Measurements from ENCODE around the gene FCER1A.

The FCER1A gene
- 0 to 0.67 (median 0) reads per million in 9 experiments for total RNA-seq

DNA sequence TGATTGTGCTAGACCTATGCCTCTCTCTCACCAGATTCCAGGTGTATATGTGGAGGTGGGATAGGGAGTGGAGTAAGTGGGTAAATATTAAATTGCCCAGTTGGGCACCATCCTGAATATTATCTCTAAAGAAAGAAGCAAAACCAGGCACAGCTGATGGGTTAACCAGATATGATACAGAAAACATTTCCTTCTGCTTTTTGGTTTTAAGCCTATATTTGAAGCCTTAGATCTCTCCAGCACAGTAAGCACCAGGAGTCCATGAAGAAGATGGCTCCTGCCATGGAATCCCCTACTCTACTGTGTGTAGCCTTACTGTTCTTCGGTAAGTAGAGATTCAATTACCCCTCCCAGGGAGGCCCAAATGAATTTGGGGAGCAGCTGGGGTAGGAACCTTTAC is at the start of gene FCER1A:
FCER1A (plus strand) TSS at position 242 of the 400 bp plus-strand sequence; CDS start at position 271, 29 bp downstream.
- peaks cover 53 to 79% of the 10 kb centered on the region in 2 donors for H3K27me3 Mint-ChIP-seq
- no peaks in the 10 kb centered on the region for H3K4me1 Mint-ChIP-seq (ENCODE audit: low read depth in 2 of 2)
- DNase-seq (no peak), ATAC-seq (replicated peaks) (no peak)
- no peak within 1 kb of the TSS for H3K4me3 Mint-ChIP-seq
- no peaks in the 10 kb centered on the region for H3K9me3 Mint-ChIP-seq
- H3K36me3 Mint-ChIP-seq (ENCODE audit: insufficient read depth), result peaks cover 3% of the 10 kb centered on the region
- no peak within 1 kb of the TSS for H3K27ac Mint-ChIP-seq

DNA sequence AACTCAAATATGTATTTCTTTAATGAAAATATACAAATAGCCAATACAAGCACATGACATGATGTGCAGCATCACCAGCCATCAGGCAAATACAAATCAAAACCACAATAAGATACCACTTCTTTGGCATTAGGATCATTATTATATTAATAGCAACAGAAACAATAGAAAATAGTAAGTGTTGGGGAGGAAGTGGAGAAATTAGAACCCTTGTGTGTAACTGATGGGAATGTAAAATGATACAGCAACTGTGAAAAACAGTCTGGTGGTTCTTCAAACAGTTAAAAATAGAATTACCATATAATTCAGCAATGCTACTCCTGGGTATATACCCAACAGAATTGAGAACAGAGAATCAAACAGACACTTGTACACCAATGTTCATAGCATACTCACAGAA is 40.8 kb upstream of the FCER1A start:
- ATAC-seq (replicated peaks), result no peak
- no peak for DNase-seq
- Mint-ChIP-seq H3K4me3 (no peak overlapping the region), H3K9me3 (no peaks in the 10 kb centered on the region), H3K27me3 (peaks cover 22 to 39% of the 10 kb centered on the region in 2 donors), H3K36me3 (ENCODE audit: insufficient read depth) (no peaks in the 10 kb centered on the region), H3K4me1 (ENCODE audit: low read depth in 2 of 2) (no peaks in the 10 kb centered on the region), H3K27ac (no peak overlapping the region)

DNA sequence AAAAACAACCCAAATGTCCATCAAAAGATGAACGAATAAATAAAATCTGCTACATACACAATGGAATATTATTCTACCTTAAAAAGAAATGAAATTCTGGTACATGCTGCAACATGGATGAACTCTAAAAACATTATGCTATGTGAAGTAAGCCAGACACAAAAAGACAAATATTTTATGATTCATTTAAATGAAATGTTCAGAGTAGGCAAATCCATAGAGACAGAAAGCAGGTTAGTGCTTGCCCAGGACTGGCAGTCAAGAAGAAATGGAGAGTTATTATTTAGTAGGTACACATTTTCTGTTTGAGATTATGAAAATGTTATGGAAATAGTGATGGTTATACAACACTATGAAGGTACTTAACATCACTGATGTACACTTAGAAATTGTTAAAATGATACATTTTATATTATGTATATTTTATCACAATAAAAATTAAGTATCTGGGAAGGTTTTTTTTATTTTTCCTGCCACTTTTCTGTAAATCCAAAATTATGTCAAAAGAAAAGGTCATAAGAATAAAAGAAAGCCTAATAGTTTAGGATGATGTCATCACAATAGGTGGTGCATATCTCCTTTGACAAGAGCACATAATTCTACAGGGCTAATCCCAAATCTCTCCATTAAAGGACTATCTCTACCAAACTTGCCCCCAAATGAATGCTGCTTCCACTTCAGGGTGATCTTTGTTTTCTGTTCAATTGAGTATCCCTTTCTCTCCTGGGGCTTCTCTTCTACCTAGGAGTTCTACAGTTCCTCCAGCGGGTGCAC is 40.2 kb upstream of the FCER1A start:
- DNase-seq (no peak), ATAC-seq (replicated peaks) (no peak)
- H3K9me3 Mint-ChIP-seq, result no peaks in the 10 kb centered on the region
- peaks cover 0 to 4% of the 10 kb centered on the region in 2 donors for H3K4me1 Mint-ChIP-seq (ENCODE audit: low read depth in 2 of 2)
- H3K36me3 Mint-ChIP-seq (ENCODE audit: insufficient read depth), result no peaks in the 10 kb centered on the region
- H3K27ac Mint-ChIP-seq, result no peak overlapping the region
- peaks cover 28 to 44% of the 10 kb centered on the region in 2 donors for H3K27me3 Mint-ChIP-seq
- H3K4me3 Mint-ChIP-seq, result no peak overlapping the region

DNA sequence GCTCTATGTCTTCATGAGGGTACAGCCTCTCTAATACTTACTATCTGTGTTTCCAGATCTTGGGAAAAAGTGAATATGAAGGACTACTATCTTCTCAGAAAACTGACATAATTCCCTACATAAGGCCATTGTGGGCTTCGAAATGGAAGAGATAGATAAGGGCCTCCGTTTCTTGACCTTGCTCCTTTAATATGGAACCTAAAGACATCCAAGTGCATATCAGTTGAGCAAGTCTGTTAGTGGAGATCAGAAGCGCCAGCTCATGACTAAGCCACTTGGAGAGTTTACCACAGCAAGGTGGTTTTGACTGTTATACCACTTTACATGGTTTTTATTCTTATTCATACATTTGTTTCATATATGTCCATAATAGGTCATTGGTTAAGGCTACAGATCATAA is 35.3 kb upstream of the FCER1A start:
- peaks cover 64 to 67% of the 10 kb centered on the region in 2 donors for H3K27me3 Mint-ChIP-seq
- no peak overlapping the region for H3K4me3 Mint-ChIP-seq
- peaks cover 0 to 4% of the 10 kb centered on the region in 2 donors for H3K4me1 Mint-ChIP-seq (ENCODE audit: low read depth in 2 of 2)
- no peak overlapping the region for H3K27ac Mint-ChIP-seq
- H3K9me3 Mint-ChIP-seq, result no peaks in the 10 kb centered on the region
- H3K36me3 Mint-ChIP-seq (ENCODE audit: insufficient read depth), result no peaks in the 10 kb centered on the region
- ATAC-seq (replicated peaks) (no peak), DNase-seq (no peak)

DNA sequence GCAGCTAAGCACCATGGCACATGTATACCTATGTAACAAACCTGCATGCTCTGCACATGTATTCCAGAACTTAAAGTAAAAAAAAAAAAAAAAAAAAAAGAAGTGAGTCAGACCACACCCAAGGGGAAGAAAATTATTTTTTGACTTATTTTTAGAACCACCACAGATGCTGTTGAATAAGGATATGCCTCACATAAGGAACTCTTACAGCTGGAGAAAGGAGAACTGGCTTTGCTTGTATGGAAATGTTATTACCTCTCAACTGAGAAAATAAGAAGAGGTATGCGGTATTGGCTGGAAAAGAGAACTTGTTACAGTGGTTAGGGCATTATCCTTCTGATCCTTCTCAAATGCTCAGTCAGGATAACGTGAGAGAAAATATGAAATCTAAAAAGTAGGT is 27.5 kb upstream of the FCER1A start:
- Mint-ChIP-seq H3K9me3 (no peaks in the 10 kb centered on the region), H3K27me3 (peaks cover 56 to 58% of the 10 kb centered on the region in 2 donors), H3K4me1 (ENCODE audit: low read depth in 2 of 2) (no peaks in the 10 kb centered on the region), H3K36me3 (ENCODE audit: insufficient read depth) (no peaks in the 10 kb centered on the region), H3K27ac (no peak overlapping the region), H3K4me3 (no peak overlapping the region)
- DNase-seq (no peak), ATAC-seq (replicated peaks) (no peak)

DNA sequence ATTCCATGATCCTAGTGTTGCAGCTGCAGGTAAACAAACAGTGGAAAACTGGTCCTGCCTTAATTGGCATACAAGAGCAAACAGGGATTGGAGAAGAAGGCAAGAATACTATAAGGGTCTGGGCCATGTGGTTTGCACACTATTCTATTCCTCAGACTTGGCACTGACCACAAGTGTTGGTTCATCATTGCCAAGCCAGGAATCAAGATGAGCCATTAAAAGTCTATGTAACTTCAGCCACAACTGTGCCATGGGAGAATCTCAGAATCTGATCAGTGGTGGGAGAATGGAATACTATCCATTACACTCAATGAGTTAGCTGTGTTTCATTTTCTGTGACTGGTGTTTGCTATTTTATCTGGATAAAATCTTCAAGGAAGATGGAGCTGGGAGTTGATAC is 26.2 kb upstream of the FCER1A start:
- Mint-ChIP-seq H3K27ac (no peak overlapping the region), H3K4me1 (ENCODE audit: low read depth in 2 of 2) (no peaks in the 10 kb centered on the region), H3K27me3 (peaks cover 46% of the 10 kb centered on the region in 2 donors), H3K4me3 (no peak overlapping the region), H3K9me3 (no peaks in the 10 kb centered on the region), H3K36me3 (ENCODE audit: insufficient read depth) (no peaks in the 10 kb centered on the region)
- ATAC-seq (replicated peaks) (no peak), DNase-seq (no peak)

DNA sequence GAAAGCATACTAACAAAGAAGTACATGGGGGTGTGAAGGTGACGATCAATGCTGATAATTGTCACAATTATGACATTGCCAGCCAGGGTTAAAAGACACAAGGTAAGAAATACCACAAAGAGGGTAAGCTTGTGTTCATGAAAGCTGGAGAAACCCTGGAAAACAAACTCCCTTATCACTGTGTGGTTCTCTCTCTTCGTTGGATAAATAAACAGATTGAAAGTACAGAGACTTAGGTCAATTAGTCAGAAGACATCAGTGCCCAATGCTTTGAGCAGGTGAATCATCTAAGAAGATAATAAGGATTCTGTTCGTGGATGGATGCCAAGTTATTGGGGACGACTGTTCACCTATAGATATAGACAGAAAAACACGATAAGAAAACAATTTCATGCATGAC is 22.4 kb upstream of the FCER1A start:
- Mint-ChIP-seq H3K9me3 (no peaks in the 10 kb centered on the region), H3K4me3 (no peak overlapping the region), H3K27ac (no peak overlapping the region), H3K4me1 (ENCODE audit: low read depth in 2 of 2) (no peaks in the 10 kb centered on the region), H3K36me3 (ENCODE audit: insufficient read depth) (no peaks in the 10 kb centered on the region), H3K27me3 (peaks cover 34 to 36% of the 10 kb centered on the region in 2 donors)
- no peak for DNase-seq
- ATAC-seq (replicated peaks), result no peak

DNA sequence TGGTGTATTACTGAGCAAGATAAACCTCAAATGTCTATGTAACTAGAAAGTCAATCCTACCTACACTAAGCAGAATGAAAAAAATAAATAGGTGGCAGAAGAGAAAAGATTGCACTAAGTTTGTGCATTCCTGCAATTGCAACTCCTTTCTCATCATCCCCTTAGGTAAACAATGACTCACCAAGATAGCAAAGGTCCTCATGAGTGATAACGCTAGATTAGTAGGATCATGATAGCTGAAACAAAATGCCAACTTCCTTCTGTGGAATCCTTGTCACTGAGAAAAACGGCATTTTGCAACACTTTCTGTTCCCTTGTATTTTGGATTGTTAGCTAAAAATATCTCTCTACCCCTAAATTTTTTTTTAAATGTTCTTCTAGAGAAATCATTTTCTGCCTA is 20.0 kb upstream of the FCER1A start:
- ATAC-seq (replicated peaks) (no peak), DNase-seq (no peak)
- no peaks in the 10 kb centered on the region for H3K9me3 Mint-ChIP-seq
- H3K27ac Mint-ChIP-seq, result no peak overlapping the region
- peaks cover 25 to 33% of the 10 kb centered on the region in 2 donors for H3K27me3 Mint-ChIP-seq
- no peak overlapping the region for H3K4me3 Mint-ChIP-seq
- H3K4me1 Mint-ChIP-seq (ENCODE audit: low read depth in 2 of 2), result no peaks in the 10 kb centered on the region
- no peaks in the 10 kb centered on the region for H3K36me3 Mint-ChIP-seq (ENCODE audit: insufficient read depth)

DNA sequence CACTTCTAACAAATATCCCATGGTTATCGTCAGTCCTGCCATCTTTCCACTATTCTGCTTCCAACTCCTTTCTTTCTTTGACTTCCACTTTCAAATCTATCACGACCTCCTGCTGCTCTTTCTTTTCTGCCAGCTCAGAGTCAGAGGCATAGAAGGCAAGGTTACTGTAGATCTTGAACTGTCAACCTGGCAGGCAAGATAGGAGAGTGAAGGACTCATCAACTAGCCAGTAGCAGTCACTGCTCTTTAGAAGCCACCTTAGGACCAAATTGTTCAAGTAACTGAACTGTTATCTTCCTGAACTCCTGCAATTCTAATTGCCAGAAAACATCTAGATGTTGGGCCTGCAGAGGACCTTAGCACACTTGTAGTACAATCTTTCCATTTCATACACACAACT is 13.1 kb upstream of the FCER1A start:
- ATAC-seq (replicated peaks), result no peak
- H3K4me3 Mint-ChIP-seq, result no peak overlapping the region
- H3K27me3 Mint-ChIP-seq, result peaks cover 28 to 38% of the 10 kb centered on the region in 2 donors
- no peaks in the 10 kb centered on the region for H3K4me1 Mint-ChIP-seq (ENCODE audit: low read depth in 2 of 2)
- no peaks in the 10 kb centered on the region for H3K9me3 Mint-ChIP-seq
- H3K36me3 Mint-ChIP-seq (ENCODE audit: insufficient read depth), result no peaks in the 10 kb centered on the region
- H3K27ac Mint-ChIP-seq, result no peak overlapping the region
- no peak for DNase-seq

DNA sequence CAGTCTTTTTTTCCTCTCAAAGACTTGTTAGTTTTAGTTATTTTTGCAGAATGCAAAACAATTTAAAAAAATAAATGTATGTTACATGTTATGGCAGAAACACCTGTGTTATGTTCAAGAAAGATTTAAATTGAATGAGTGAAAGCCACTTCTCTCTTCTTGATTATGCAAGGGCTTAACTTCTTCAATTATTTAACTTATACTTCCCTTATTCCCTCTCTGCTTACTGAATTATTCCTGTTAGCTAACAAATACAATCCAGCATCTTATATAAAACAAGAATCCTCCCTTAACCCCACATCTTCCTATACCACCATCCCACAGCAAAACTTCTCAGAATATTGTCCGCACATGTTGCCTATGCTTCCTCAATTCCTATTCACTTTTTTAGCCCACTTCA is 10.7 kb upstream of the FCER1A start:
- no peak for DNase-seq
- H3K27ac Mint-ChIP-seq, result no peak overlapping the region
- H3K9me3 Mint-ChIP-seq, result no peaks in the 10 kb centered on the region

DNA sequence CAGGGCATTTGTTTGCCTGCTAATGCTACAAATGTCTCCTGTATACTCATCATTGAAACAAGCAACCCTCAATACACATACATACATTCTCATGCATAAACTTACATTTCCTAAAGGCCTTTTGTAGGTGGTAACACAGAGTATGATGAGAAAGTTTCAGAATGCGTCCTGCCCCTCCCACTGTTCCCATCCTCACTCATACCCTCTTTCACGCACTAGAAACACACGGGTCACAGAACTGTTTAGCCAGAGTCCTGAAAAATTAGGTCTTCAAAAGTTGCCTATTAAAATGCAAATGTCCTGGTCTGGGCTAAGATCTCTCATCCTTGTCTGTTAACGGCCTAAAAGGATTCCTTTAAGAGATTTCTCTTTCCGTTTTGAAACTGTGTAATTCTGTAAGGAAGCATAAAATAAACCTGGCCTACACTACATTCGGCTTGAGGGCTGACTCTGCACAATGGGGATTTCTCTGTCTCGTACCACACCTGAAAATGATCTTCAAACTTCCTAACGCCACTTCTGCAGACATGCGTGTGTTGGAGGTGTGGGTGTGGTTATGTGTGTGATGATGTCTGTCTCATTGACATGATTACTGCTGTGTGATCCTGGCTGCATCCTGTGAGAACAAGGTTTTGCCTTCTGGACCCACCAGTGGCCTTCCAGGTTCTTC is 5.3 kb upstream of the FCER1A start:
- ATAC-seq (replicated peaks), result no peak
- no peaks in the 10 kb centered on the region for H3K4me1 Mint-ChIP-seq (ENCODE audit: low read depth in 2 of 2)
- no peaks in the 10 kb centered on the region for H3K9me3 Mint-ChIP-seq
- H3K27me3 Mint-ChIP-seq, result peaks cover 38 to 44% of the 10 kb centered on the region in 2 donors
- no peak for DNase-seq
- H3K27ac Mint-ChIP-seq, result no peak overlapping the region
- H3K36me3 Mint-ChIP-seq (ENCODE audit: insufficient read depth), result no peaks in the 10 kb centered on the region
- no peak overlapping the region for H3K4me3 Mint-ChIP-seq

More for the DNA sequence above, 10.7 kb upstream of the FCER1A start:
- ATAC-seq (replicated peaks), result no peak
- no peaks in the 10 kb centered on the region for H3K4me1 Mint-ChIP-seq (ENCODE audit: low read depth in 2 of 2)
- no peaks in the 10 kb centered on the region for H3K36me3 Mint-ChIP-seq (ENCODE audit: insufficient read depth)
- no peak overlapping the region for H3K4me3 Mint-ChIP-seq
- peaks cover 28 to 38% of the 10 kb centered on the region in 2 donors for H3K27me3 Mint-ChIP-seq

DNA sequence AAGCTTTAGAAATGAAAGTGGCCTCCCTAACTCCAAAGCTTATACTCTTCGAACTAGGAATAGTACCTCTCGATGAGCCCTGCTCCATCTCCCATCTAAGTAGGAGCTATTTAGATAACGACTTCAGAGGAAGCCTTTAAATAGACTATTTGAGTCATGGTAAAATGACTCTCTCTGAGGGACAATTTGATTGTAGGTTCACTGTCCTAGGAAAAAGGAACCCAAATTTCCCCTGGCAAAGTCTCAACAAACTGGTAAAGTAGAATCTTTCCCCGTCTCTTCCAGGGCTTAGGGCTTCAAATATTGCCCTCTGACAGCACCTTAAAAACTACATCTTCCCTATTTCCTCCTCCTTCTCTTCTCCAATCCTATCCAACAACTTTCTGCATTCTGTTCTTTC is 2.0 kb upstream of the FCER1A start:
- DNase-seq (no peak), ATAC-seq (replicated peaks) (no peak)
- Mint-ChIP-seq H3K27me3 (peaks cover 48 to 67% of the 10 kb centered on the region in 2 donors), H3K27ac (no peak overlapping the region), H3K4me3 (no peak overlapping the region), H3K36me3 (ENCODE audit: insufficient read depth) (no peaks in the 10 kb centered on the region), H3K9me3 (no peaks in the 10 kb centered on the region), H3K4me1 (ENCODE audit: low read depth in 2 of 2) (no peaks in the 10 kb centered on the region)

DNA sequence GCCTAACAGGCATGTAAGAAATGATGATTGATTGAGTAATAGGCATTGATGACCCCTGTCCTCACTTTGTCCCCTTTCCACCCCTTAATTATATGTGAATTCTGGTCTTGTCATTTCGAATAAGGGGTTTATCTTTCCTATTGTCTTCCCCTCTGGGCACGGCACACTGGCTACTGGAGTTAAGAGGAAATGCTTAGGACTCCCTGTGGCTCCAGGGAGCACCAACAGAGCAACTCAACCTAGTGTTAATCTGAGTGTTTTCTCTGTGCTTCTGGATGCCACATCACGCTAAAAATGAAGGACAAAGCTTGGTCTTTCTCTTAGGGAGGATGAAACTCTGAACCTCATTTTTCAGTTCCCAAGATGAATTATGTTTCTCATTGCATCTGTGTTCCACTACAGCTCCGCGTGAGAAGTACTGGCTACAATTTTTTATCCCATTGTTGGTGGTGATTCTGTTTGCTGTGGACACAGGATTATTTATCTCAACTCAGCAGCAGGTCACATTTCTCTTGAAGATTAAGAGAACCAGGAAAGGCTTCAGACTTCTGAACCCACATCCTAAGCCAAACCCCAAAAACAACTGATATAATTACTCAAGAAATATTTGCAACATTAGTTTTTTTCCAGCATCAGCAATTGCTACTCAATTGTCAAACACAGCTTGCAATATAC is 5.3 kb downstream of the FCER1A start:
- Mint-ChIP-seq H3K27me3 (peaks cover 49 to 65% of the 10 kb centered on the region in 2 donors), H3K4me3 (no peak overlapping the region), H3K36me3 (ENCODE audit: insufficient read depth) (peaks cover 3% of the 10 kb centered on the region), H3K27ac (no peak overlapping the region), H3K9me3 (no peaks in the 10 kb centered on the region), H3K4me1 (ENCODE audit: low read depth in 2 of 2) (no peaks in the 10 kb centered on the region)
- no peak for DNase-seq
- ATAC-seq (replicated peaks), result no peak
